Measurements from ENCODE around the gene APLP1. TPM values are rescaled to one million over a fixed set of nuclear protein-coding genes. Genes with fewer than 3 reads are reported as not detected.

APLP1 gene
- polyA plus RNA-seq, 2 of the 4 experiments (the other 2 are of a cell fraction), result 54.7 to 60.4 TPM

GRCh38 chr19:35859414-35859813 lies 9.0 kb upstream of the APLP1 start:
- DNase-seq (ENCODE audit: low read depth in 1 of 2, low spot score in 1 of 2) (no peak), ATAC-seq (no peak), FAIRE-seq (no peak)
- Histone ChIP-seq H3K4me2 (no peak overlapping the region), H3K9me3 (no peaks in the 10 kb centered on the region), H3K27ac (no peak overlapping the region), H3K4me3 (no peak overlapping the region), H3K4me1 (peaks cover 10% of the 10 kb centered on the region; the same call in 2 of the 3 replicates)
- no peak for TF ChIP-seq CBX2 (IDR thresholded peaks at IDR 0.05; ENCODE audit: borderline replicate concordance, low read depth)
- no peak for TF ChIP-seq USF2 (IDR thresholded peaks at IDR 0.05)
- no peak for TF ChIP-seq KDM1A (IDR thresholded peaks at IDR 0.05; ENCODE audit: low read depth)
- TF ChIP-seq HOXB5 (CRISPR knock-in tag; IDR thresholded peaks at IDR 0.05), result no peak
- TF ChIP-seq CBX8 (IDR thresholded peaks at IDR 0.05), result no peak
- no peak for TF ChIP-seq CEBPB (IDR thresholded peaks at IDR 0.05)
- TF ChIP-seq NFE2L2 (conservative IDR thresholded peaks at IDR 0.05; ENCODE audit: low read length), result no peak
- TF ChIP-seq MAX (IDR thresholded peaks at IDR 0.05), result no peak
- TF ChIP-seq HMGXB4 (CRISPR knock-in tag; IDR thresholded peaks at IDR 0.05; ENCODE audit: borderline replicate concordance), result no peak
- TF ChIP-seq ZC3H11A (IDR thresholded peaks at IDR 0.05), result no peak
- ChIA-PET POLR2A (no interaction called here), CTCF (interaction anchor here (0.6 to 5.1 kb wide), 3 partner anchors 10 to 495 kb away, joined by 4 to 23 read pairs (median 6); no protein-coding TSS in a partner anchor)
- 58% methylated on average over 4 of the region's 4 CpGs for WGBS (ENCODE audit: missing lambda C conversion rate)

GRCh38 chr19:35860436-35860817 lies 7.9 kb upstream of the APLP1 start:
- CTCF ChIA-PET, result interaction anchor here (0.9 to 5.1 kb wide), 3 partner anchors 11 to 33 kb away, joined by 3 to 23 read pairs (median 6); no protein-coding TSS in a partner anchor
- peaks cover 4% of the 10 kb centered on the region; the same call in 1 of the 3 replicates for H3K4me1 ChIP-seq
- no peak for DNase-seq (ENCODE audit: low read depth in 1 of 2, low spot score in 1 of 2)
- POLR2A ChIA-PET, result no interaction called here
- FAIRE-seq, result no peak
- 70% methylated on average over 24 of the region's 24 CpGs for WGBS (ENCODE audit: missing lambda C conversion rate)
- TF ChIP-seq EP300 (IDR thresholded peaks at IDR 0.05) (no peak), JUNB (IDR thresholded peaks at IDR 0.05) (no peak), HOXB5 (CRISPR knock-in tag; IDR thresholded peaks at IDR 0.05) (no peak), RCOR1 (IDR thresholded peaks at IDR 0.05; ENCODE audit: low read depth, low read length) (no peak), SREBF2 (IDR thresholded peaks at IDR 0.05) (no peak), MAX (IDR thresholded peaks at IDR 0.05) (no peak), RNF2 (IDR thresholded peaks at IDR 0.05; ENCODE audit: borderline replicate concordance, low read depth) (no peak), MAFK (IDR thresholded peaks at IDR 0.05; ENCODE audit: partially characterized antibody) (no peak), TFCP2L1 (CRISPR knock-in tag; IDR thresholded peaks at IDR 0.05) (no peak), ELK1 (IDR thresholded peaks at IDR 0.05; ENCODE audit: low read depth, low read length) (no peak), POLR2A (IDR thresholded peaks at IDR 0.05; ENCODE audit: low read length) (no peak), NR3C1 (IDR thresholded peaks at IDR 0.05) (no peak), CEBPB (IDR thresholded peaks at IDR 0.05) (no peak), HEYL (CRISPR knock-in tag; IDR thresholded peaks at IDR 0.05) (no peak), EHMT2 (IDR thresholded peaks at IDR 0.05; ENCODE audit: low read depth) (no peak)
- H3K4me3 ChIP-seq, result no peak overlapping the region
- H3K9me3 ChIP-seq, result no peaks in the 10 kb centered on the region
- H3K4me2 ChIP-seq, result no peak overlapping the region
- no peak overlapping the region for H3K27ac ChIP-seq
- no peak for ATAC-seq
